HG03469 (cell line): ENCODE measurements around the gene PTEN.
"Not testable (repeated sequence)": the region's sequence is repeated elsewhere in the genome, so short reads cannot be mapped to it uniquely, and the experiment has no call there.

ENCODE experiments used
- ATAC-seq: cut with Tn5 transposase; IDR thresholded peaks from one replicate; pipeline ENCODE4 v1.9.1; 2021; ENCODE audit warnings: mild to moderate bottlenecking, moderate library complexity, moderate number of reproducible peaks; ENCODE audit not compliant: unreplicated experiment

PTEN gene

DNA sequence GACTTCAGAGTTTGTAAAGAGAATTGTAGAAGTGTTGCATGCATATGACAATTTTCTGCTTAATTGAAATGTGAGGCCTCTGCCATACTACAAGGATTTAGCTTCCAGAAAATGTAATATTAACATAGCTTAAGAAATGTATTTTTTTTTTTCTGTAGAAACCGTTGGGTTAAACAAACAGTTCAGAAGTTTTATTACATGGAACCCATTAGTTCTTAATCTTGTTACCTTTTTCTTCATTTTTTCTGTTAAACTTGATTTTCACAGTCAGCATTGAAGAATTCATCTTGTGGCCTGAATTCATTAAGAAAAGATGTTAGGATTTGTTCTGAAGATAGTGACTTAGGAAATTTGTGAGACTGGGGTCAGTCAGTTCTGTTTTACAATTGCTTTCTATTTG lies 4.9 kb downstream of the PTEN start:
- ATAC-seq, result no peak

DNA sequence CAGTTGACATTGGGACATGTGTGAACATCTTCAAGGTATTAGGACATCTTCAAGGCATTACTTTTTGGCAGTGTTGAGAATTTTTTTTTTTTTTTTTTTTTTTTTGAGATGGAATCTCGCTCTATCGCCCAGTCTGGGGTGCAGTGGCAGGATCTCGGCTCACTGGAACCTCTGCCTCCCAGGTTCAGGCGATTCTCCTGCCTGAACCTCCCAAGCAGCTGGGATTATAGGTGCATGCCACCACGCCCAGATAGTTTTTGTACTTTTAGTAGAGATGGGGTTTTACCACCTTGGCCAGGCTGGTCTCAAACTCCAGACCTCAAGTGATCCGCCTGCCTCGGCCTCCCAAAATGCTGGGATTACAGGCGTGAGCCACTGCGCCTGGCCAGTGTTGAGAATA lies 5.7 kb downstream of the PTEN start:
- not testable (repeated sequence) for ATAC-seq

GRCh38 chr10:87869773-87870551 lies 6.5 kb downstream of the PTEN start:
- no peak for ATAC-seq

GRCh38 chr10:87872828-87873227 lies 9.4 kb downstream of the PTEN start:
- no peak for ATAC-seq

DNA sequence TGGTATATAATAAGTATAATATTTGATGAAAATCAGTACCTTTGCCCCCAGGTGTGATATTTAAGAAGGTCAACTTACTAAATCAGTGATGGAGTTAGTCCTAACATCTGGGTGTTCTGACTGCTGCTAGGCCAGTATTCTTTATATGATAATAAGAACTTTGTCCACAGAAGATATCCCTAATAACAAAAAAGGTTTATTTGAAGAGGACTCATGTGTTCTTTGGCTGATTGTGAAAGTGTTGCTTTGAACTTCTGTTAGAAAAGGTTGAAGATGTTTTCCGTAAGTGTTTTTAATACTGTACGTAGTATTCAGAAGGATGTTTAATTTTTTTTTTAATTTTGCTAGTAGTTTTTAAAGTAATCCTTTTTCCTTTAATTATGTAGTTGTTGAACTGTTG lies 10.2 kb downstream of the PTEN start:
- no peak for ATAC-seq

DNA sequence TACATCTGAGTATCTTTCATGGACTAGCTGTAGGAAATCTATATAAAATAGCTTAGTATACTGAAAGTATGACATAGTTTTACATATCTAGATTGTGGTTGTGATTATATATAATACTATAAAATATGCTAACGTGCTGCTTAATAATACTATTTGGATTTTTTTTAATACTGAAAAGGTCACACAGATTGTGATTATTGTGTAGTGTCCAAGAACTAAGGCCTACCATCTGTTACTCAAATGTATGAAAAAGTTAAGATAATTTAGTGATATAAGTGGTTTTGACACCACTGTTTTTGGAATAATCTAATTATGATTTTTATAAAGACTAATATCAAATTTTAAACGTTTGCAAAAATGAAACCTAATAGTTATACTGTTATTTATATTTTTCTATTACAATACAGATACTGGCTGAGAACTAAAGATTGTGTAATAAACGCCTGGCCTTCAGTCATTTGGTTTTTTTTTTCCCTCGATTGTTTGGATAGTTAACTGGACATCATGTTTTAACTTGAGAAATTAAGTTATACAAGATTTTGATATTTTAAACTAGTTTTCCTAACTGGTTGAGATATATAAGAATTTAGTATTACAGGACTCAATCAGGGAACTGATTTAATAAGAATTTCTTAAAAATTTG lies 12.6 kb downstream of the PTEN start:
- ATAC-seq, result no peak

DNA sequence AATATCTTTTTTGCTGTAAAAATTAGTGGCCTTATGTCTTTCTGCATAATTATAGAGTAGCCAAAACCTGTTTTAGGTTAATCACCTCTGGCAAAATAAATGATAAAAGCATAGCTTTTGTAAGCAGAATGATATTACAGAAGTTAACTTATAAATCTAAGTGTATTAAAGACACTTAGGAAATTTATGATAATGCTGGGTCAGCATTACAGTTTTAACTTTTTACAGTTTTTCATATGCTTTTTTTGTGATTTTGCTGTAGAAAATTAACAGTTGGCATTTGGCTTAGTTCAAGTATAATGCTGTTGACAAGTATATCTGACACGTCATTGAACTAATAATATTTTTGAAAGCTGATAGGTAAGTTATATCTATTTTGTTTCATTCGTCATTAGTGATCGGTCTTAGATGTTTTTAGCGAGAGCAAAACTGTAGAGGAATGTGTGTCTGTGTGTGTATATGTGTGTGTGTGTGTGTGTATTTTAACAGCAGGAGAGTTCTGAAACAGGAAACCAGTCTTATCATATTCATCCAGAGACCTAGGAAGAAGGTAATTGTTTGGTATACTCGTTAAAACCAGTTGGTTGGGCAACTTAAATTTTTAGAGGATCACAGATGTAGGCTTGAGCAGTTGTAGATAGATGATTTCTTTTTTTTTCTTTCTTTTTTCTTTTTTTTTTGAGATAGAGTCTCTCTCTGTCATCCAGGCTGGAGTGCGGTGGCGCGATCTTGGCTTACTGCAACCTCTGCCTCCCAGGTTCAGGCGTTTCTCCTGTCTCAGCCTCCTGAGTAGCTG lies 15.4 kb downstream of the PTEN start:
- no peak for ATAC-seq

- ATAC-seq, result no peak
Observed at GRCh38 chr10:87880336-87880735, 16.9 kb downstream of the PTEN start.

GRCh38 chr10:87881373-87882059 lies 18.1 kb downstream of the PTEN start:
- ATAC-seq, result not testable (repeated sequence)

DNA sequence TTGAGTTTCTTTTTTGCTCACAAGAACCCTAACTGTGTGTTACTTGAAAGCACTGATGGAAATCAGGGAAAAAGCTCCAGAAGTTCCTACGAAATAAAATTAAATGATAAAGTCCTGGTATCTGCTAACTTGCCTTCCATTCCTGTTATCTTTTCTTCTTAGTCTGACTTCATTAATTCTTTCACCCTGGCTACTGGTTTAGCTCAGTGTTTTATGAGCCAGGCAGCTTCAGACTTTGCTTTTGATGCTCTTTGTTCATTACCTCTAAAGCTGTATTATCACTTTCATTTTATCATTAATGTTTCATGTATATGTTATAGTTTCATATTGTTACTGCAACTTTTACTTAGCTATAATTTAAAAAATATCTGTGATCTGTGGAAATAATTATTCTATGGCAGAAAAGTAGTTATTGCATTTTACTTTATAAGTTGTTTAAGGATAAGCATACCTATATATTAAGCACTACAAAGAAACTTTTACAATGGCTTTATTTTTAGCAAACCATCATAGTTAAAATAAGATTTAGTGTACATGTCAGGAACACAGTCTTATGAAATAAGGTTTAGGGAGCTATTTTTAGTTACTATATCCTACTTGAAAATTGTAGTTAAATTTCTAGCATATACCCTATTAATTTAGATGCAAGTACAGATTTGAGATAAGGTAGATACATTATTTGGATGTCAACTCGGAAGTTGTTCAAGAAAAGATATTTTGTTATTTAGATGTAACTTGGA lies 19.3 kb downstream of the PTEN start:
- no peak for ATAC-seq

GRCh38 chr10:87886635-87887034 lies 23.2 kb downstream of the PTEN start:
- ATAC-seq, result no peak

- no peak for ATAC-seq
Observed at GRCh38 chr10:87887146-87887545, 23.7 kb downstream of the PTEN start.

- ATAC-seq, result no peak
Observed at GRCh38 chr10:87887548-87888289, 24.3 kb downstream of the PTEN start.

DNA sequence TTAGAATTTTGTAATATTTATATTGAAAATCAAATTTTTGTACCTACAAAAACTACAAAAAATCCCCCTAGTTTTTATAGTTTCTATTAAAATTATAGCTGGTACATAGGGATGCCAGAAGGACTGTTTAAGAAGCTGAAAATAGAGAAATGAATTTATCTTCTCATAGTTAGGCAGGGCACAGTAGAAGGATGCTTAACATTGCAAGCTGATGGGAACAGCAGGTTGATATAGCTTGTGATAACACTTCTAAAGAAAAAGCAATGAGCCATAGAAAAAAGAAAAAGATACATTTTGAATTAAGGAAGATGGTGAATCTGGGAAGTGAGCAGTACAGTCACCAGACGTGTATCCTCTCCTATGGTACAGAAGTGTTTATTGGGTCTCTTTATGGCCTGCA lies 32.0 kb downstream of the PTEN start:
- ATAC-seq, result no peak

DNA sequence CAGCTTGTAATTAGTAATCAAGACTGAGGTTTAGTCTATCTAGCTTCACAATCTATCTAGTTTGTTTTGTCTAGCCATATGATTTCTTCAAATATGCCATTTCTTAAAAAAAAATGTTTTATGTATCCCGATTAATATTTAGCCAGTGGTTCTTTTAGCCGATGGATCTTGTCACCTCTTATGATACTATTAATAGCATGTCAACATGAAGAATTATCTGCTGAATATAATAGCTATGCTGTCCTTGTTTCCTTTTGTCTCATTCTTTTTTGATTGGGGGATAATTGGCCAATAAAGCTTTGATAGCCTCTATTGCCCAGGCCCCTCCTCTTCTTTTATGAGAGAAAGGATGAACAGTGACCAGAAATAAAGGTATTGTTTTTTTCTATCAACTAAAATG lies 32.8 kb downstream of the PTEN start:
- ATAC-seq, result no peak

DNA sequence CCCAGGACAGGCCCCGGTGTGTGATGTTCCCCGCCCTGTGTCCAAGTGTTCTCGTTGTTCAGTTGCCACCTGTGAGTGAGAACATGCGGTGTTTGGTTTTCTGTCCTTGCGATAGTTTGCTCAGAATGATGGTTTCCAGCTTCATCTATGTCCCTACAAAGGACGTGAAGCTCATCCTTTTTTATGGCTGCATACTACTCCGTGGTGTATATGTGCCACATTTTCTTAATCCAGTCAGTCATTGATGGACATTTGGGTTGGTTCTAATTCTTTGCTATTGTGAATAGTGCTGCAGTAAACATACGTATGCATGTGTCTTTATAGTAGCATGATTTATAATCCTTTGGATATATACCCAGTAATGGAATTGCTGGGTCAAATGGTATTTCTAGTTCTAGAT lies 34.5 kb downstream of the PTEN start:
- not testable (repeated sequence) for ATAC-seq

DNA sequence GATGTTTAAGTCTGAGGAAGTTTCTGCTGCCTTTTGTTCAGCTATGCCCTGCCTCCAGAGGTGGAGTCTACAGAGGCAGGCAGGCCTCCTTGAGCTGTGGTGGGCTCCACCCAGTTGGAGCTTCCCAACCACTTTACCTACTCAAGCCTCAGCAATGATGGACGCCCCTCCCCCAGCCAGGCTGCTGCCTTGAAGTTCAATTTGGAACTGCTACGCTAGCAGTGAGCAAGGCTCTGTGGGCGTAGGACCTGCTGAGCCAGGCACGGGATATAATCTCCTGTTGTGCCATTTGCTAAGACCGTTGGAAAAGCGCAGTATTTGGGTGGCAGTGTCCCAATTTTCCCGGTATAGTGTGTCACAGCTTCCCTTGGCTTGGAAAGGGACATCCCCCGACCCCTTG lies 40.0 kb downstream of the PTEN start:
- not testable (repeated sequence) for ATAC-seq

- ATAC-seq, result no peak
Observed at GRCh38 chr10:87913156-87913921, 49.9 kb downstream of the PTEN start.

- no peak for ATAC-seq
Observed at GRCh38 chr10:87915406-87915805, 52.0 kb downstream of the PTEN start.
